HL-60/S4 treated with phorbol 12-myristate 13-acetate at 8.2 ng/mL for 4 days and 3 days (cell line): Measurements from ENCODE around the gene ISYNA1.

ENCODE experiments used
- in situ Hi-C: fragments of 300-500 bp; cut with MboI; formaldehyde crosslinking; loops from 2 replicates; pipeline ENCODE4 v1.15.0; 2022; ENCODE audit warnings: low sequenced_read_pairs

Gene ISYNA1

GRCh38 chr19:18433735-18434398 is 4.1 kb downstream of the ISYNA1 start:
- in situ Hi-C loops, result no loop called here

- in situ Hi-C loops, result no loop called here
These were observed 4.8 kb downstream of the ISYNA1 start for GRCh38 chr19:18433015-18433691.

GRCh38 chr19:18432275-18433014 is 5.5 kb downstream of the ISYNA1 start:
- in situ Hi-C loops, result no loop called here

- in situ Hi-C loops, result no loop called here
These were observed 6.4 kb downstream of the ISYNA1 start for GRCh38 chr19:18431351-18432197.

- in situ Hi-C loops, result no loop called here
These were observed 7.4 kb downstream of the ISYNA1 start for GRCh38 chr19:18430417-18431144.

- in situ Hi-C loops, result no loop called here
These were observed 8.1 kb downstream of the ISYNA1 start for GRCh38 chr19:18429717-18430416.

GRCh38 chr19:18428787-18429674 is 8.9 kb downstream of the ISYNA1 start:
- in situ Hi-C loops, result no loop called here

- in situ Hi-C loops, result no loop called here
These were observed 9.7 kb downstream of the ISYNA1 start for GRCh38 chr19:18428173-18428786.

- in situ Hi-C loops, result no loop called here
These were observed 10.2 kb downstream of the ISYNA1 start for GRCh38 chr19:18427743-18428113.

GRCh38 chr19:18427080-18427742 is 10.7 kb downstream of the ISYNA1 start:
- in situ Hi-C loops, result no loop called here

GRCh38 chr19:18426416-18426767 is 11.5 kb downstream of the ISYNA1 start:
- in situ Hi-C loops, result no loop called here

- in situ Hi-C loops, result no loop called here
These were observed 12.2 kb downstream of the ISYNA1 start for GRCh38 chr19:18425515-18426415.

- in situ Hi-C loops, result no loop called here
These were observed 12.9 kb downstream of the ISYNA1 start for GRCh38 chr19:18424890-18425514.

- in situ Hi-C loops, result no loop called here
These were observed 13.6 kb downstream of the ISYNA1 start for GRCh38 chr19:18424122-18424889.

- in situ Hi-C loops, result no loop called here
These were observed 14.5 kb downstream of the ISYNA1 start for GRCh38 chr19:18423258-18424020.
